Measurements from ENCODE around the gene OR6C4. TPM values are rescaled to one million over a fixed set of nuclear protein-coding genes. Genes with fewer than 3 reads are reported as not detected.
"Not testable (repeated sequence)": the region's sequence is repeated elsewhere in the genome, so short reads cannot be mapped to it uniquely, and the experiment has no call there.

Gene OR6C4
- total RNA-seq, 1 donor from 2014 or later, result not detected

- no peak overlapping the region for H3K27ac ChIP-seq
- H3K4me3 ChIP-seq, result no peak overlapping the region
- no peaks in the 10 kb centered on the region for H3K27me3 ChIP-seq
- no peak for TF ChIP-seq POLR2AphosphoS5 (IDR thresholded peaks at IDR 0.05; ENCODE audit: insufficient read depth in 1 of 2, low read depth in 1 of 2)
- no peak for TF ChIP-seq CTCF (IDR thresholded peaks at IDR 0.05)
- TF ChIP-seq POLR2A (IDR thresholded peaks at IDR 0.05), result no peak
- DNase-seq (ENCODE audit: extremely low spot score in 2 of 2), result no peak
- no peaks in the 10 kb centered on the region for H3K36me3 ChIP-seq
- intact Hi-C loops (cut with DNase I), result no loop called here
- no peaks in the 10 kb centered on the region for H3K9me3 ChIP-seq
- no peaks in the 10 kb centered on the region for H3K4me1 ChIP-seq
These were observed 646 bp upstream of the OR6C4 start for GRCh38 chr12:55548756-55549155.

- Histone ChIP-seq H3K27ac (no peak overlapping the region), H3K36me3 (no peaks in the 10 kb centered on the region), H3K9me3 (no peaks in the 10 kb centered on the region), H3K27me3 (no peaks in the 10 kb centered on the region), H3K4me3 (no peak overlapping the region), H3K4me1 (no peaks in the 10 kb centered on the region)
- intact Hi-C loops (cut with DNase I), result no loop called here
- DNase-seq (ENCODE audit: extremely low spot score in 2 of 2), result no peak
- TF ChIP-seq POLR2A (IDR thresholded peaks at IDR 0.05), result no peak
These were observed 4.9 kb downstream of the OR6C4 start for GRCh38 chr12:55554296-55554695.

- H3K4me1 ChIP-seq; H3K27me3 ChIP-seq; DNase-seq (ENCODE audit: extremely low spot score in 2 of 2); H3K27ac ChIP-seq; intact Hi-C loops (cut with DNase I); H3K4me3 ChIP-seq; H3K36me3 ChIP-seq; H3K9me3 ChIP-seq: not testable (repeated sequence)
These were observed 20.7 kb downstream of the OR6C4 start for GRCh38 chr12:55570060-55570459.

GRCh38 chr12:55570689-55571088 lies 21.3 kb downstream of the OR6C4 start:
- intact Hi-C loops (cut with DNase I); DNase-seq (ENCODE audit: extremely low spot score in 2 of 2); H3K4me1 ChIP-seq; H3K9me3 ChIP-seq; H3K27me3 ChIP-seq; H3K36me3 ChIP-seq; H3K4me3 ChIP-seq; H3K27ac ChIP-seq: not testable (repeated sequence)

GRCh38 chr12:55572168-55572567 lies 22.8 kb downstream of the OR6C4 start, which contains the start of gene OR2AP1:
Gene OR2AP1, plus strand, starts transcription at chr12:55572468. Its CDS starts 1,947 bp downstream, at chr12:55574415.
- Histone ChIP-seq H3K9me3 (peaks cover 7% of the 10 kb centered on the region), H3K27me3 (no peaks in the 10 kb centered on the region), H3K36me3 (no peaks in the 10 kb centered on the region), H3K4me3 (no peak within 1 kb of the TSS), H3K4me1 (no peaks in the 10 kb centered on the region), H3K27ac (no peak within 1 kb of the TSS)
- intact Hi-C loops (cut with DNase I), result no loop called here
- no peak for TF ChIP-seq CTCF (IDR thresholded peaks at IDR 0.05)
- no peak for TF ChIP-seq POLR2A (IDR thresholded peaks at IDR 0.05)
- TF ChIP-seq POLR2AphosphoS5 (IDR thresholded peaks at IDR 0.05; ENCODE audit: insufficient read depth in 1 of 2, low read depth in 1 of 2), result no peak
- no peak for DNase-seq (ENCODE audit: extremely low spot score in 2 of 2)

GRCh38 chr12:55582066-55582465 lies 32.7 kb downstream of the OR6C4 start:
- intact Hi-C loops (cut with DNase I), result no loop called here
- Histone ChIP-seq H3K27ac (no peak overlapping the region), H3K27me3 (no peaks in the 10 kb centered on the region), H3K36me3 (no peaks in the 10 kb centered on the region), H3K4me1 (no peaks in the 10 kb centered on the region), H3K4me3 (no peak overlapping the region), H3K9me3 (no peaks in the 10 kb centered on the region)
- DNase-seq (ENCODE audit: extremely low spot score in 2 of 2), result no peak
- TF ChIP-seq CTCF (IDR thresholded peaks at IDR 0.05), result no peak
- no peak for TF ChIP-seq POLR2AphosphoS5 (IDR thresholded peaks at IDR 0.05; ENCODE audit: insufficient read depth in 1 of 2, low read depth in 1 of 2)
- TF ChIP-seq POLR2A (IDR thresholded peaks at IDR 0.05), result no peak

- intact Hi-C loops (cut with DNase I), result no loop called here
- H3K9me3 ChIP-seq, result no peaks in the 10 kb centered on the region
- no peak for TF ChIP-seq POLR2A (IDR thresholded peaks at IDR 0.05)
- no peaks in the 10 kb centered on the region for H3K27me3 ChIP-seq
- no peaks in the 10 kb centered on the region for H3K4me1 ChIP-seq
- DNase-seq (ENCODE audit: extremely low spot score in 2 of 2), result no peak
- H3K27ac ChIP-seq, result no peak overlapping the region
- H3K4me3 ChIP-seq, result no peak overlapping the region
- H3K36me3 ChIP-seq, result no peaks in the 10 kb centered on the region
These were observed 36.4 kb downstream of the OR6C4 start for GRCh38 chr12:55585817-55586216.

- H3K27ac ChIP-seq; H3K9me3 ChIP-seq; intact Hi-C loops (cut with DNase I): not testable (repeated sequence)
These were observed 40.8 kb downstream of the OR6C4 start for GRCh38 chr12:55590152-55590551.

More at GRCh38 chr12:55590152-55590551, 40.8 kb downstream of the OR6C4 start:
- not testable (repeated sequence) for H3K4me1 ChIP-seq; H3K4me3 ChIP-seq; DNase-seq (ENCODE audit: extremely low spot score in 2 of 2); H3K27me3 ChIP-seq; H3K36me3 ChIP-seq
